Prostate gland (tissue), 2 donors: ENCODE measurements around the gene BRCA1.

Source experiments
- CTCF ChIP-seq, 4 experiments: fragments of 200-600 bp in 2 of 4; fragments of 450-650 bp in 2 of 4; sonication (generic) in 2 of 4; IDR thresholded peaks; 1 replicate in 3 of 4; 2 replicates in 1 of 4; pipeline ENCODE4 v1.5.1; 2016 to 2019; ENCODE audit warnings: antibody characterized with exemption in 4 of 4, mild to moderate bottlenecking in 2 of 4, moderate library complexity in 2 of 4
- POLR2A ChIP-seq: fragments of 450-650 bp; IDR thresholded peaks from one replicate; pipeline ENCODE4 v1.6.1; 2016; ENCODE audit warnings: antibody characterized with exemption, mild to moderate bottlenecking

GRCh38 chr17:43014020-43014648 lies 111.0 kb downstream of the BRCA1 start:
- TF ChIP-seq CTCF (IDR thresholded peaks at IDR 0.05) (no peak), POLR2A (no peak)
